Lung (tissue), 12 donors: Measurements from ENCODE around the gene ADRA1B. TPM values are rescaled to one million over a fixed set of nuclear protein-coding genes. Genes with fewer than 3 reads are reported as not detected.

Source experiments
- ATAC-seq: fragments of 200-7000 bp; cut with Tn5 transposase; one replicate; pipeline ENCODE4 v1.9.1; 2020; ENCODE audit warnings: moderate number of reproducible peaks; ENCODE audit not compliant: insufficient read depth, low FRiP score
- DNase-seq, 3 donors: peaks; one replicate each; pipeline ENCODE4 v3.0.0-alpha.2; 2013 to 2017
- H3K27ac ChIP-seq, 2 donors: one replicate each; pipeline ENCODE4 v1.5.1; 2013; ENCODE audit warnings: mild to moderate bottlenecking in 2 of 2, moderate library complexity in 2 of 2, control low read depth in 1 of 2, inconsistent platforms in 1 of 2, low read depth in 1 of 2, low read length in 1 of 2
- H3K27me3 ChIP-seq, 3 donors: one replicate each; pipeline ENCODE4 v1.5.1; 2013; ENCODE audit warnings: low read length in 2 of 3; ENCODE audit not compliant: control insufficient read depth in 3 of 3, insufficient read depth in 3 of 3
- H3K36me3 ChIP-seq, 4 donors: one replicate each; pipeline ENCODE4 v1.5.1; 2013; ENCODE audit warnings: low read length in 4 of 4, mild to moderate bottlenecking in 1 of 4, moderate library complexity in 1 of 4; ENCODE audit not compliant: control insufficient read depth in 4 of 4, insufficient read depth in 4 of 4
- H3K4me1 ChIP-seq, 5 donors: one replicate each; pipeline ENCODE4 v1.5.1; 2013; ENCODE audit warnings: low read length in 5 of 5, mild to moderate bottlenecking in 2 of 5, moderate library complexity in 1 of 5; ENCODE audit not compliant: control insufficient read depth in 5 of 5, insufficient read depth in 5 of 5
- H3K4me3 ChIP-seq: one replicate; pipeline ENCODE4 v1.5.1; 2013; ENCODE audit warnings: mild to moderate bottlenecking, control low read depth, moderate library complexity
- H3K9ac ChIP-seq, 2 donors: one replicate each; pipeline ENCODE4 v1.5.1; 2013; ENCODE audit warnings: low read length in 2 of 2, control low read depth in 1 of 2; ENCODE audit not compliant: insufficient read depth in 1 of 2
- H3K9me3 ChIP-seq, 4 donors: one replicate each; pipeline ENCODE4 v1.5.1; 2013; ENCODE audit warnings: low read length in 3 of 4, mild to moderate bottlenecking in 1 of 4, moderate library complexity in 1 of 4; ENCODE audit not compliant: control insufficient read depth in 4 of 4, insufficient read depth in 3 of 4
- WGBS, 2 donors: extraction: QIAGEN DNeasy Blood & Tissue Kit; methylation state at CpG; one replicate each; pipeline ENCODE4 v1.1.7; 2013; 5-methylcytosine and 5-hydroxymethylcytosine counted together
- polyA plus RNA-seq, 2 donors: library from polyadenylated mRNA; stranded (reverse); fragments of 200-250 nt; gene quantifications; one replicate each; pipeline ENCODE4 v1.2.1, GENCODE V29; 2013
- total RNA-seq, 2 donors: library from RNA; depleted of rRNA in 1 of 2; stranded (reverse); fragments of >200 nt in 1 of 2; gene quantifications; one replicate each; pipeline ENCODE4 v1.2.1, GENCODE V29; 2014 to 2021
- TF ChIP-seq, protein P1 (sequence below): IDR thresholded peaks from 2 replicates; pipeline ENCODE4 v1.5.1; 2012; ENCODE audit warnings: mild to moderate bottlenecking; ENCODE audit errors: control extremely low read depth, extremely low read depth
- donor health status: control.
- donor health status: control.
- donor health status: Bipolar disorder and iron deficiency.
- donor health status: healthy.
- donor health status: DM: yes; HTN: yes; CAD: no.

The ADRA1B gene
- total and polyA plus RNA-seq, 4 donors: 1.2 to 6.1 (median 2.3) TPM

GRCh38 chr5:159935946-159936345, 19.7 kb downstream of the ADRA1B start:
- DNase-seq (no peak), ATAC-seq (no peak)

DNA sequence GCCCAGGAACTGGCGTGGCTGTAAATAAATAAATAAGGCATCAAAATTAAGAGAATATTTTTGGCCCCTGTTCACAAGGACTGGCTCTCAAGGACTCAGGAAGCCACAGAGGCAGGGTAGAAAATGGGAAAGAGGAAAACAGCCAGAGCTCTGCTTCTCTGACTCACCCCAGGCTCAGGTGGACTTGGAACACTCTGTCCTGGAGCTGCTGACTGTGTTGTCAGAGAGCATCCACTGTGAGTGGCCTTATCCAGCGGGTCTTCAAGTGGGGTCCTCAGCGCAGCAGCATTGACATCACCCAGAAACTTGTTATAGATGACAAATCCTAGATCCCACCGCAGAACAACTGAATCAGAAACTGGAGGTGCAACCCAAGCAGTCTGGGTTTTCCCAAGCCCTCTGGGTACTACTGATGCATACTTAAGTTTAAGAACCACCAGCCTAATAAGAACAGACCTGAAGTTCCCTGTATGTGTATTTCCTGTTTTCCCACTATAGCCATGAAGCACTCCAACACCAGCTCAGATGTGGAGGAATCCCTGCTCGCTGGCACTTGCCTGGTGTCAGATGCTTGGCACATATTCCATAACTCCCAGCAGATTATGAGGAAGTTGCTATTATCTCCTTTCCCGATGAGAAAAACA, 20.5 kb downstream of the ADRA1B start:
- Histone ChIP-seq H3K4me3 (no peak overlapping the region), H3K9me3 (no peaks in the 10 kb centered on the region), H3K27me3 (no peaks in the 10 kb centered on the region), H3K4me1 (peaks cover 0 to 7% (median 0%) of the 10 kb centered on the region in 5 donors), H3K27ac (no peak overlapping the region), H3K9ac (no peak overlapping the region), H3K36me3 (no peaks in the 10 kb centered on the region)
- TF ChIP-seq, protein P1, sequence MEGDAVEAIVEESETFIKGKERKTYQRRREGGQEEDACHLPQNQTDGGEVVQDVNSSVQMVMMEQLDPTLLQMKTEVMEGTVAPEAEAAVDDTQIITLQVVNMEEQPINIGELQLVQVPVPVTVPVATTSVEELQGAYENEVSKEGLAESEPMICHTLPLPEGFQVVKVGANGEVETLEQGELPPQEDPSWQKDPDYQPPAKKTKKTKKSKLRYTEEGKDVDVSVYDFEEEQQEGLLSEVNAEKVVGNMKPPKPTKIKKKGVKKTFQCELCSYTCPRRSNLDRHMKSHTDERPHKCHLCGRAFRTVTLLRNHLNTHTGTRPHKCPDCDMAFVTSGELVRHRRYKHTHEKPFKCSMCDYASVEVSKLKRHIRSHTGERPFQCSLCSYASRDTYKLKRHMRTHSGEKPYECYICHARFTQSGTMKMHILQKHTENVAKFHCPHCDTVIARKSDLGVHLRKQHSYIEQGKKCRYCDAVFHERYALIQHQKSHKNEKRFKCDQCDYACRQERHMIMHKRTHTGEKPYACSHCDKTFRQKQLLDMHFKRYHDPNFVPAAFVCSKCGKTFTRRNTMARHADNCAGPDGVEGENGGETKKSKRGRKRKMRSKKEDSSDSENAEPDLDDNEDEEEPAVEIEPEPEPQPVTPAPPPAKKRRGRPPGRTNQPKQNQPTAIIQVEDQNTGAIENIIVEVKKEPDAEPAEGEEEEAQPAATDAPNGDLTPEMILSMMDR: no peak
- no peak for DNase-seq
- no peak for ATAC-seq
- 71 to 86% methylated on average over 6 of the region's 6 CpGs for WGBS, 2 donors

More at GRCh38 chr5:159935946-159936345, 19.7 kb downstream of the ADRA1B start:
- no peaks in the 10 kb centered on the region for H3K27me3 ChIP-seq
- no peak overlapping the region for H3K4me3 ChIP-seq
- no peak overlapping the region for H3K9ac ChIP-seq
- no peaks in the 10 kb centered on the region for H3K9me3 ChIP-seq
- H3K36me3 ChIP-seq: no peaks in the 10 kb centered on the region
- peaks cover 0 to 7% (median 0%) of the 10 kb centered on the region in 5 donors for H3K4me1 ChIP-seq
- TF ChIP-seq, protein P1: no peak
- 72 to 80% methylated on average over 1 of the region's 1 CpG for WGBS, 2 donors
- H3K27ac ChIP-seq: no peak overlapping the region

DNA sequence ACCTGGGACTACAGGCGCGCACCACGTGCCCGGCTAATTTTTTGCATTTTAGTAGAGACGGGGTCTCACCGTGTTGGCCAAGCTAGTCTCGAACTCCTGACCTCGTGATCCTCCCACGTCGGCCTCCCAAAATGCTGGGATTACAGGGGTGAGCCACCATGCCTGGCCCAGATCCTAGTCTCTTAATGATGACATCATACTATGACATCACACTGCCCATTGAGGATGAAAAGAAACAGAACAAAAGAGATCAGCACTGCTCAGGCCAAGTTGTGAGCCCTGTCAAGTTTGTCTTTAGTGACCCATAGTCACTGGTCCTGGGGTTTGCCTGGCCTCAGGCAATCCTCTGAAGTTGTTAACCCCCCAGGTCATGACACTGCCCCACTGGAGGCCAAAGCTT, 21.3 kb downstream of the ADRA1B start:
- no peaks in the 10 kb centered on the region for H3K9me3 ChIP-seq
- DNase-seq (no peak), ATAC-seq (no peak)
- no peak overlapping the region for H3K4me3 ChIP-seq
- TF ChIP-seq, protein P1: no peak
- peaks cover 0 to 7% (median 0%) of the 10 kb centered on the region in 5 donors for H3K4me1 ChIP-seq
- WGBS, 2 donors: 97 to 99% methylated on average over 10 of the region's 10 CpGs
- H3K27me3 ChIP-seq: no peaks in the 10 kb centered on the region
- no peaks in the 10 kb centered on the region for H3K36me3 ChIP-seq
- no peak overlapping the region for H3K9ac ChIP-seq
- no peak overlapping the region for H3K27ac ChIP-seq

- Histone ChIP-seq H3K27me3 (no peaks in the 10 kb centered on the region), H3K9ac (no peak overlapping the region), H3K27ac (no peak overlapping the region), H3K4me3 (no peak overlapping the region), H3K9me3 (no peaks in the 10 kb centered on the region), H3K36me3 (no peaks in the 10 kb centered on the region), H3K4me1 (peaks cover 0 to 7% (median 0%) of the 10 kb centered on the region in 5 donors)
- TF ChIP-seq, protein P1: no peak
- peak in 2 of 3 donors; percentile 29 to 44 for DNase-seq
- no peak for ATAC-seq
- 70 to 78% methylated on average over 5 of the region's 5 CpGs for WGBS, 2 donors
These were observed 27.0 kb downstream of the ADRA1B start for GRCh38 chr5:159943326-159943725.
